ENCODE results near the gene FER. TPM values are rescaled to one million over a fixed set of nuclear protein-coding genes. Genes with fewer than 3 reads are reported as not detected.

Gene FER
- polyA plus RNA-seq, 1 of the 3 experiments (the other 2 are of a cell fraction), result 1.8 TPM

DNA sequence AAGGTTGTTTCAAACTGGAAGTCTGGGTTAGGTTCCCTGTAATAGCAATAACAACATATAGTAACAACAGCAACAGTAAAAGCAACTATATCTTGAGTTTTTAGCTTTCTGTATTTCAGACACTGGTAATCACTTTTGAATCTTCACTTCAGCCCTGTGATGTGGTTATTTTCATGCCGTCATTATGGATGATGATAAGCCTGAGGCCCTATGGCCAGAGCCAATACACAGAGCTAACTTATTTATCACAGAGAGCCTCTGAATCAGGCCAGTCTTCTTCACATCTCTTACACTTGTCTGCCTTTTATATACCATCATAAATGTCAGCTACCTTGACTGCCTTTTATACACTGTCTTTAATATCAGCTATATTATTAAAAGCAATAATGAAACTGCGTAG, 329.0 kb downstream of the FER start (continued):
- TF ChIP-seq ELF1 (IDR thresholded peaks at IDR 0.05) (no peak), RCOR1 (IDR thresholded peaks at IDR 0.05; ENCODE audit: low read length) (0 out of 2 replicates have a peak, but pooled peaks have one; percentile 41), FOXM1 (IDR thresholded peaks at IDR 0.05; ENCODE audit: low read depth) (no peak), RFX5 (IDR thresholded peaks at IDR 0.05; ENCODE audit: low read length) (no peak), RAD21 (IDR thresholded peaks at IDR 0.05; ENCODE audit: low read length) (no peak), FOXJ3 (CRISPR knock-in tag; IDR thresholded peaks at IDR 0.05) (0 out of 2 replicates have a peak, but pooled peaks have one; percentile 46), EP300 (IDR thresholded peaks at IDR 0.05; ENCODE audit: borderline replicate concordance in 1 of 2, low read depth in 1 of 2, low read length in 1 of 2) (peak in 1 of 2 experiments; percentile 48; a peak in 1 of 4 replicates)
- TF ChIP-seq, protein P1, sequence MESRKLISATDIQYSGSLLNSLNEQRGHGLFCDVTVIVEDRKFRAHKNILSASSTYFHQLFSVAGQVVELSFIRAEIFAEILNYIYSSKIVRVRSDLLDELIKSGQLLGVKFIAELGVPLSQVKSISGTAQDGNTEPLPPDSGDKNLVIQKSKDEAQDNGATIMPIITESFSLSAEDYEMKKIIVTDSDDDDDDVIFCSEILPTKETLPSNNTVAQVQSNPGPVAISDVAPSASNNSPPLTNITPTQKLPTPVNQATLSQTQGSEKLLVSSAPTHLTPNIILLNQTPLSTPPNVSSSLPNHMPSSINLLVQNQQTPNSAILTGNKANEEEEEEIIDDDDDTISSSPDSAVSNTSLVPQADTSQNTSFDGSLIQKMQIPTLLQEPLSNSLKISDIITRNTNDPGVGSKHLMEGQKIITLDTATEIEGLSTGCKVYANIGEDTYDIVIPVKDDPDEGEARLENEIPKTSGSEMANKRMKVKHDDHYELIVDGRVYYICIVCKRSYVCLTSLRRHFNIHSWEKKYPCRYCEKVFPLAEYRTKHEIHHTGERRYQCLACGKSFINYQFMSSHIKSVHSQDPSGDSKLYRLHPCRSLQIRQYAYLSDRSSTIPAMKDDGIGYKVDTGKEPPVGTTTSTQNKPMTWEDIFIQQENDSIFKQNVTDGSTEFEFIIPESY (IDR thresholded peaks at IDR 0.05; ENCODE audit: borderline replicate concordance, low read depth), result no peak
- TF ChIP-seq, protein P2, sequence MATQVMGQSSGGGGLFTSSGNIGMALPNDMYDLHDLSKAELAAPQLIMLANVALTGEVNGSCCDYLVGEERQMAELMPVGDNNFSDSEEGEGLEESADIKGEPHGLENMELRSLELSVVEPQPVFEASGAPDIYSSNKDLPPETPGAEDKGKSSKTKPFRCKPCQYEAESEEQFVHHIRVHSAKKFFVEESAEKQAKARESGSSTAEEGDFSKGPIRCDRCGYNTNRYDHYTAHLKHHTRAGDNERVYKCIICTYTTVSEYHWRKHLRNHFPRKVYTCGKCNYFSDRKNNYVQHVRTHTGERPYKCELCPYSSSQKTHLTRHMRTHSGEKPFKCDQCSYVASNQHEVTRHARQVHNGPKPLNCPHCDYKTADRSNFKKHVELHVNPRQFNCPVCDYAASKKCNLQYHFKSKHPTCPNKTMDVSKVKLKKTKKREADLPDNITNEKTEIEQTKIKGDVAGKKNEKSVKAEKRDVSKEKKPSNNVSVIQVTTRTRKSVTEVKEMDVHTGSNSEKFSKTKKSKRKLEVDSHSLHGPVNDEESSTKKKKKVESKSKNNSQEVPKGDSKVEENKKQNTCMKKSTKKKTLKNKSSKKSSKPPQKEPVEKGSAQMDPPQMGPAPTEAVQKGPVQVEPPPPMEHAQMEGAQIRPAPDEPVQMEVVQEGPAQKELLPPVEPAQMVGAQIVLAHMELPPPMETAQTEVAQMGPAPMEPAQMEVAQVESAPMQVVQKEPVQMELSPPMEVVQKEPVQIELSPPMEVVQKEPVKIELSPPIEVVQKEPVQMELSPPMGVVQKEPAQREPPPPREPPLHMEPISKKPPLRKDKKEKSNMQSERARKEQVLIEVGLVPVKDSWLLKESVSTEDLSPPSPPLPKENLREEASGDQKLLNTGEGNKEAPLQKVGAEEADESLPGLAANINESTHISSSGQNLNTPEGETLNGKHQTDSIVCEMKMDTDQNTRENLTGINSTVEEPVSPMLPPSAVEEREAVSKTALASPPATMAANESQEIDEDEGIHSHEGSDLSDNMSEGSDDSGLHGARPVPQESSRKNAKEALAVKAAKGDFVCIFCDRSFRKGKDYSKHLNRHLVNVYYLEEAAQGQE (IDR thresholded peaks at IDR 0.05; ENCODE audit: low read depth, low read length), result no peak

DNA sequence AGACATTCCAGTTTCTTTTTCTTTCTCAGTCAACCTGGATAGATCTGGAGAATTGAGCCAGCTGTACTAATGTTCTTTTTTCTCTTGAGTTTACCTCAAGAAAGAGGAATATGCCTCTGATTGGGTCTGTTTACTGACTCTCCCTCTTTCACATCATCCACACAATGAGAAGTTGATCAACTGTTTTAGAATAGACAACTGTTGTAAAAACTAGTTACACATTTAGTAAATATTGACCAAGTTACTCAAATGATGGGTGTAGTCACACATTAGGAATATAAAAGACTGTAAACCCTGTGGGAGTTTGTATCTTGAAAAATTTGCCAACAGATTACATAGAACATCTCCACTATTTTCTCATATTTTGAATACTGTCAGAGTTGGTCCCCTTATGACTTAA, 330.8 kb downstream of the FER start:
- ChIA-PET CTCF (no interaction called here), POLR2A (no interaction called here)
- Histone ChIP-seq H2AFZ (ENCODE audit: low read depth) (no peak overlapping the region), H3K36me3 (replicated peaks in 1 of 2; ENCODE audit: control insufficient read depth in 1 of 2, insufficient read depth in 2 of 2, low read length in 1 of 2) (peaks cover 0 to 4% of the 10 kb centered on the region in 2 experiments), H3K4me1 (ENCODE audit: control insufficient read depth in 1 of 2, insufficient read depth in 2 of 2, low read depth in 1 of 2, low read length in 1 of 2) (peaks cover 0 to 5% of the 10 kb centered on the region in 2 experiments; a peak in 2 of 4 replicates), H3K79me2 (ENCODE audit: insufficient read depth) (no peaks in the 10 kb centered on the region), H3K9me2 (no peaks in the 10 kb centered on the region), H3K27me3 (ENCODE audit: insufficient read depth) (no peaks in the 10 kb centered on the region), H3K9me3 (no peaks in the 10 kb centered on the region), H3F3A (replicated peaks; ENCODE audit: insufficient read depth) (no peaks in the 10 kb centered on the region), H3K27ac (ENCODE audit: low read depth in 2 of 2, low read length in 1 of 2) (no peak overlapping the region), H3K9ac (no peak overlapping the region), H4K20me1 (ENCODE audit: insufficient read depth) (no peaks in the 10 kb centered on the region), H3K4me3 (ENCODE audit: low read depth in 2 of 2, low read length in 1 of 2) (no peak overlapping the region), H3K4me2 (no peak overlapping the region)
- TF ChIP-seq POLR2AphosphoS5 (IDR thresholded peaks at IDR 0.05; ENCODE audit: low read depth, low read length), result no peak
- TF ChIP-seq EZH2phosphoT487 (IDR thresholded peaks at IDR 0.05; ENCODE audit: borderline replicate concordance, low read depth), result no peak
- no peak for TF ChIP-seq RXRA (IDR thresholded peaks at IDR 0.05; ENCODE audit: borderline replicate concordance, low read depth)
- TF ChIP-seq MXI1 (IDR thresholded peaks at IDR 0.05; ENCODE audit: low read depth, low read length), result no peak
- TF ChIP-seq SMC3 (IDR thresholded peaks at IDR 0.05; ENCODE audit: low read depth, low read length), result no peak
- TF ChIP-seq CHD2 (IDR thresholded peaks at IDR 0.05; ENCODE audit: low read length, partially characterized antibody), result no peak
- no peak for TF ChIP-seq FOXM1 (IDR thresholded peaks at IDR 0.05; ENCODE audit: low read depth)
- DNase-seq, result no peak
